Left lung (tissue), 10 donors: ENCODE data around the gene DCLK3. TPM values are rescaled to one million over a fixed set of nuclear protein-coding genes. Genes with fewer than 3 reads are reported as not detected.

Experiments
- ATAC-seq: fragments of 200-7000 bp; cut with Tn5 transposase; one replicate; pipeline ENCODE4 v1.9.1; 2020; ENCODE audit warnings: moderate library complexity
- DNase-seq, 4 donors: peaks; one replicate each; pipeline ENCODE4 v3.0.0-alpha.2; 2013 to 2020
- H3K27ac ChIP-seq, 2 donors: fragments of 200-600 bp; sonication (generic) in 1 of 2; one replicate each; pipeline versions ENCODE4 v1.5.0 to v1.8.0; 2020 to 2021
- H3K27me3 ChIP-seq, 2 donors: fragments of 200-600 bp; sonication (generic) in 1 of 2; one replicate each; pipeline versions ENCODE4 v1.5.0 to v1.8.0; 2020 to 2021
- H3K36me3 ChIP-seq, 2 donors: fragments of 200-600 bp; sonication (generic) in 1 of 2; one replicate each; pipeline versions ENCODE4 v1.5.0 to v1.8.0; 2020 to 2021
- H3K4me1 ChIP-seq, 2 donors: fragments of 200-600 bp; one replicate each; pipeline ENCODE4 v1.8.0; 2021
- H3K4me3 ChIP-seq, 2 donors: fragments of 200-600 bp; sonication (generic) in 1 of 2; one replicate each; pipeline versions ENCODE4 v1.5.0 to v1.8.0; 2020 to 2021; ENCODE audit warnings: mild to moderate bottlenecking in 1 of 2
- H3K9me3 ChIP-seq, 2 donors: fragments of 200-600 bp; sonication (generic) in 1 of 2; one replicate each; pipeline versions ENCODE4 v1.5.0 to v1.8.0; 2020 to 2021
- CTCF ChIP-seq, 2 donors: fragments of 200-600 bp; sonication (generic) in 1 of 2; IDR thresholded peaks; one replicate each; pipeline versions ENCODE4 v1.5.0 to v1.8.0; 2021; ENCODE audit warnings: antibody characterized with exemption in 2 of 2
- intact Hi-C, 2 donors: fragments of 100-400 bp; cut with DNase I; formaldehyde crosslinking; loops; one replicate each; pipeline versions ENCODE4 v1.11.2 to v1.14.2; 2022
- polyA plus RNA-seq, 6 donors: library from polyadenylated mRNA; unstranded; fragments of 120-200 nt; gene quantifications; one replicate each; pipeline ENCODE4 v1.2.1, GENCODE V29; 2013; ENCODE audit not compliant: insufficient read length in 6 of 6
- total RNA-seq, 2 donors: library from RNA; stranded (reverse); fragmentation: NEBNext Ultra II Directional; extraction: Animal tissue kit (Norgen Biotek cat#: 25700); gene quantifications; one replicate each; pipeline ENCODE4 v1.2.1, GENCODE V29; 2021
- donor health status: DM: no; HTN: yes; CAD: no.
- donor health status: DM: no; HTN: no; CAD: no.

Gene DCLK3
- total and polyA plus RNA-seq, 8 donors = 0.15 to 1.9 (median 1.4) TPM

- ATAC-seq = no peak
- H3K4me3 ChIP-seq = no peak overlapping the region
- no peak for DNase-seq
- no peaks in the 10 kb centered on the region for H3K36me3 ChIP-seq
- intact Hi-C loops = loop anchor here in 1 of 2 donors (10.0 kb wide), 1 partner anchor 739 kb away; no protein-coding TSS in a partner anchor
- no peaks in the 10 kb centered on the region for H3K27me3 ChIP-seq
- no peaks in the 10 kb centered on the region for H3K9me3 ChIP-seq
- no peaks in the 10 kb centered on the region for H3K4me1 ChIP-seq
- TF ChIP-seq CTCF (IDR thresholded peaks at IDR 0.05) = no peak
- H3K27ac ChIP-seq = no peak overlapping the region
Measured at GRCh38 chr3:36704280-36704679, 60.1 kb downstream of the DCLK3 start.

- intact Hi-C loops = loop anchor here in 1 of 2 donors (10.0 kb wide), 1 partner anchor 736 kb away; no protein-coding TSS in a partner anchor
- H3K36me3 ChIP-seq = no peaks in the 10 kb centered on the region
- DNase-seq (no peak), ATAC-seq (no peak)
- H3K27ac ChIP-seq = no peak overlapping the region
- TF ChIP-seq CTCF (IDR thresholded peaks at IDR 0.05) = no peak
- no peak overlapping the region for H3K4me3 ChIP-seq
- H3K4me1 ChIP-seq = no peaks in the 10 kb centered on the region
- no peaks in the 10 kb centered on the region for H3K27me3 ChIP-seq
- no peaks in the 10 kb centered on the region for H3K9me3 ChIP-seq
Measured at GRCh38 chr3:36701249-36701572, 63.1 kb downstream of the DCLK3 start.

- H3K36me3 ChIP-seq = no peaks in the 10 kb centered on the region
- H3K27me3 ChIP-seq = no peaks in the 10 kb centered on the region
- ATAC-seq = peak; percentile 95
- H3K4me1 ChIP-seq = no peaks in the 10 kb centered on the region
- H3K4me3 ChIP-seq = no peak overlapping the region
- DNase-seq = peak in 3 of 4 donors; percentile 40 to 75 (median 59)
- peak; percentile 66 to 82 for TF ChIP-seq CTCF (IDR thresholded peaks at IDR 0.05)
- H3K27ac ChIP-seq = no peak overlapping the region
- H3K9me3 ChIP-seq = no peaks in the 10 kb centered on the region
- intact Hi-C loops = loop anchor here in 1 of 2 donors (10.0 kb wide), 1 partner anchor 736 kb away; no protein-coding TSS in a partner anchor
Measured at GRCh38 chr3:36700537-36701248, 63.7 kb downstream of the DCLK3 start.

GRCh38 chr3:36698314-36698713, 66.0 kb downstream of the DCLK3 start:
- H3K27me3 ChIP-seq = no peaks in the 10 kb centered on the region
- intact Hi-C loops = no loop called here
- H3K4me1 ChIP-seq = no peaks in the 10 kb centered on the region
- no peak overlapping the region for H3K4me3 ChIP-seq
- DNase-seq (no peak), ATAC-seq (no peak)
- H3K27ac ChIP-seq = no peak overlapping the region
- H3K9me3 ChIP-seq = no peaks in the 10 kb centered on the region
- H3K36me3 ChIP-seq = no peaks in the 10 kb centered on the region
- TF ChIP-seq CTCF (IDR thresholded peaks at IDR 0.05) = no peak

GRCh38 chr3:36697229-36698001, 66.9 kb downstream of the DCLK3 start:
- Histone ChIP-seq H3K4me3 (no peak overlapping the region), H3K27me3 (no peaks in the 10 kb centered on the region), H3K9me3 (no peaks in the 10 kb centered on the region), H3K4me1 (no peaks in the 10 kb centered on the region), H3K36me3 (no peaks in the 10 kb centered on the region), H3K27ac (no peak overlapping the region)
- intact Hi-C loops = no loop called here
- no peak for DNase-seq
- TF ChIP-seq CTCF (IDR thresholded peaks at IDR 0.05) = no peak
- ATAC-seq = no peak
